ENCODE measurements around the gene SCN9A. TPM values are rescaled to one million over a fixed set of nuclear protein-coding genes. Genes with fewer than 3 reads are reported as not detected.
"Not testable (repeated sequence)": the region's sequence is repeated elsewhere in the genome, so short reads cannot be mapped to it uniquely, and the experiment has no call there.

The SCN9A gene
- total RNA-seq, 1 donor from 2014 or later = 0.28 TPM

DNA sequence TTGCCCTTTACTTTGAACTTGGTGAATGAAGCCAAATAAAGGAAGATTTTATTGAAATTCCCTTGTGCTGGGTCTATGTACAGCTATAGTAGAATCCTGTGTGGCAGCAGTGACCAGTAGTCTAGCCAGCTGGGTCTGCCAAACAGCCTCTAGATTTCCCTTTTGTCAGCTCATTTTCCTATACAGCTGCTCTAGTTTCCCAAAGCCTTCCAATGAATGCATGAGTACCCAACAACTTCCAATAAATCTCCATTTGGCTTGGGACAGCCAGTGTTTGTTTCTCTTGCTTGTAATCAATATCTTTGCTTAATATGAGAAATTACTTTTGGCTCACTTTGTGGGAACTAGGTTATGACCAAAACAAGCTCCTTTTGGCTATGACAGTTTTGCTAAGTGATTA, 43.6 kb downstream of the SCN9A start:
- no peak for ATAC-seq

DNA sequence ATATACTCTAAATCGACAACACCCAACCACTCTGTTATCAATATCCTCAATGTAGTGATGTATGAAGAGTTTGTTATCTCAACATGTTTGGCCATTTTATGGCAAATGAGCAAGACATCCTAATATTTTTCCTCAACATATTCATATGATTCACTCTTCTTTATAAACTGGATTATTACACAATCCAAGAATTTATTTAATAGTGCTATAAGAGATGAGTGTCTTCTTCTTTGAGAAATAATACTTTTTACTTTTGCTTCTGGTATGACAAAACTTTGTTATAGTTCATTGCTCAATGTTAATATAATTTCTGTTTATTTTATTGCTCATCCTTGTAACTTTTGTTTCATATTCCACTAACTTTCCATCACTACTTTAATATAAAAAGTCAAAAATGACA, 44.3 kb downstream of the SCN9A start:
- no peak for ATAC-seq

DNA sequence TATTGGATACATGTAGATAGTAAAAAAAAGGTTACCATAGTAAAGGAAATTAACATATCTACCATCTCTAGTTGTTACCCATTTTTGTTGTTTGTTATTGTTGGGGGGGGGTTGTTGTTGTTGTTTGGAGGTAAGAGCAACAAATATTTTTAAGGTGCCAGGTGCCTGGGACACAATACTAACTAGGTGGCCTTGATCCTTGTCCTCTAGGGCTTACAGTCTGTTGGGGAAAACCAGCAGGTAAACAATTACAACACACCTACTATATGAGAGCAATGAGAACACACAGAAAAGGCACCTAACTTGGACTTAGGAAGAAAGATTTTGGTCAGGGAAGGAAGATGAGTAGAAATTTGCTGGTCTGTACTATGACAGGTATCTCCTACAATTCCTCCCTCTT, 46.3 kb downstream of the SCN9A start:
- ATAC-seq = no peak

DNA sequence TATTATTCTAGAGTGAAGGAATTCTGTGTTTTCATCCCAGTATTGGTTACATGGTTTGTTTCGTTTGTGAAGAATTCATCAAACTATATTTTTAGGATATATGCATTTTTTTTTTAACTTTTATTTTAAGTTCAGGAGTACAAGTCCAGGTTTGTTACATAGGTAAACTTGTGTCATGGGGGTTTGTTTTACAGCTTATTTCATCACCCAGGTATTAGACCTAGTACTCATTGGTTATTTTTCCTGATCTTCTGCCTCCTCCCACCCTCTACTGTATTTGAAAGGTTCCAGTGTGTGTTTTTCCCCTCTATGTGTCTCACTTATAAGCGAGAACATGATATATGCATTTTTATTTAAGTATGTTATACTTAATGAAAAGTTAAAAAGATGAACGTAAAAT, 47.6 kb downstream of the SCN9A start:
- no peak for ATAC-seq

GRCh38 chr2:166321076-166321475, 54.7 kb downstream of the SCN9A start:
- no peak for ATAC-seq

DNA sequence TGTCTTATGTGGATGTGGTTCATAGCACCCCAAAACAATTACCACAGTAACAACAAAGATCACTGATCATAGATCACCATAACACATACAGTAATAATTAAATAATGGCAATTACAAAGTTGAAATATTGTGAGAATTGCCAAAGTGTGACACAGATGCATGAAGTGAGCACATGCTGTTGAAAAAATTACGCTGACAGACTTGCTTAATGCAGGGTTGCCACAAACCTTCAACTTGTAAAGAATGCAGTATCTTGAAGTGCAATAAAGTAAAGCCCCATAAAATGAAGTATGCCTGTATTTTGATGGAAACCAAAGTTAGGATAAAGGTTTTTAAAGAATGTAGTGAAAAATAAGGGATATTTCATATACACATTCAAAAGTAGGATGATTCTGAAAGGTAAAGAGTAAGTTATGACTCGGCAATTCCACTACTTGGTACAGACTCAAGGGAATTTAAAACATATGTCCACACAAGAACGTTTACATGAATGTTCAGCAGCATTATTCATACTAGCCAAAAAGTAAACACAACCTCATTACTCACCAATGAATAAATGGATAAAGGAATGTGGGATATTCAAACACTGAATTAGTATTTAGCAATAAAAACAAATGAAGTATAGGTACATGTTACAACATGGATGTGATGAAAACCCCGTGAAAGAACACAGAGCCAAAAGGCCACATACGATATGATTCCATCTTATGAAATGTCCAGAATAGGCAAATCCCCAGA, 61.6 kb downstream of the SCN9A start:
- ATAC-seq = peak; percentile 79

- not testable (repeated sequence) for ATAC-seq
These were observed 62.9 kb downstream of the SCN9A start for GRCh38 chr2:166312863-166313262.

- no peak for ATAC-seq
These were observed 68.4 kb downstream of the SCN9A start for GRCh38 chr2:166307326-166307725.

DNA sequence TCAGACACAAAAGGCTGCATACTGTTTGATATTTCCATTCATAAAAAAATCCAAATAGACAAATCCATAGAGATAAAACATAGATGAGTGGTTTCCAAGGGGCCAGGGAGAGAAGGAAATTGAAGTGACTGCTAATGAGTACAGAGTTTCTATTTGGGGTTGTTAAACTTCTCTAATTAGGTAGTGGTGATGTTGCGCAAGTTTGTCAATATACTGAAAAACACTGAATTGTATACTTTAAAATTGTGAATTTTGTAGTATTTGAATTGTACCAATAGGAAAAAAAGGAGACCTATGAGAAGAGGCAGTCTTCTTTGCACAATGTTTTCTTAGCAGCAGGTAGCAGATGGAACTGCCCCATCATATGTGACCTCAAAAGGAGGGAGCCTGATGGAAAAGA, 71.1 kb downstream of the SCN9A start:
- ATAC-seq = no peak

GRCh38 chr2:166302036-166302435, 73.7 kb downstream of the SCN9A start:
- no peak for ATAC-seq

DNA sequence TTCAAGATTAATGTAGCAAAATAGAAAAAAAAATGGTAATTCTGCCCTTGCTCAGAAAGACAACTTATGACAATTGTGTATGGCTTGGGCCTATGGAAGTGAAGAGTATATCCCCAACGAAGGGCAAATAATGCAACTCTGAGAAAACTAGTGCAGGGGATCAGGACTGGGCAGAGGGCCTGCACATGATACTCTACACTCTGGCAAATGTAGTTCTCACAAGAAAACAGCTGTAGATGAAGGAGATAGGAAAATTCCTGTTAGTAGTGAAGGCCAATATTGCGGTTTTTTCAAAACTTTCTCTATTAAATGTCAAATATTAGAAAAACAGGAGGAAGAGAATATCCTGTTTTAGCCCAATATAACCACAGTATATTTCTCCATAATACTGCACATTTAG, 77.8 kb downstream of the SCN9A start:
- ATAC-seq = no peak

DNA sequence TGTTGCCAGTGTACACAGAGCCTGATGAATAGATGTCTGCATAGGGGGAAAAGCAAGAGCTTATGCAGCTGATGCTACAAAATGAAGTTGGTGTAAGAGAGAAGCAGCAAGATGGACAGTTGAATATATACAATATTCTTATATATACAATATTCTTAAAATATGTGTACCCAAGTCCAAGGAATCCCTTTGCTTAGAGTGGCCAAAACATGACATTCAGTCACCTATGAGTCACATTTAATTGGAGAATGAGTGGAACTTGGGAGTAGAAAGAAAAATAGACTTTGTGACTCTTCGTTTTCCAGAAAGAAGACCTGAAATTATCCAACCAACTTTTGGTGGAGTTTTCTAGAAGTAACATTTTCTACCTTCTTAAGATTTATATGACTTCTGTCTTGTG, 81.8 kb downstream of the SCN9A start:
- ATAC-seq = no peak

DNA sequence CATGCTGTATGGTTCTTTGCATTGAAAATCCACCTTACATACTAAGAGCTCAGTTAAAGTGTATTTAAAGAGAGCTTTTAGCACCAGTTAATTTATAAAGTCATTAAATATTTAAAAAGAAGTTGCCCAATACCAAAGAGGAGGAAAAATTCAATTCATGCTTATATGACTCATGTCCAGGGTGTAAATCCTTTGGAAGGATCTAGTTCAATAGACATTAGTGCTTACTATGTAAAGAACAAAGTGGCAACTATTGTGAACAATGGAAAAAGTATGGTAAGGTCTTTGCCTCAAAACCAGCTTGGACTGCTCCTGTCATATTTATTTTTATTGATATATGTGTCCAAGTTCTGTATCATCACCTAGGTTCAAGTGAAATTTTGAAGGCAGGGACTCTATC, 90.5 kb downstream of the SCN9A start:
- ATAC-seq = peak; percentile 79

GRCh38 chr2:166284359-166284758, 91.4 kb downstream of the SCN9A start:
- ATAC-seq = no peak

GRCh38 chr2:166282154-166282553, 93.6 kb downstream of the SCN9A start:
- no peak for ATAC-seq

DNA sequence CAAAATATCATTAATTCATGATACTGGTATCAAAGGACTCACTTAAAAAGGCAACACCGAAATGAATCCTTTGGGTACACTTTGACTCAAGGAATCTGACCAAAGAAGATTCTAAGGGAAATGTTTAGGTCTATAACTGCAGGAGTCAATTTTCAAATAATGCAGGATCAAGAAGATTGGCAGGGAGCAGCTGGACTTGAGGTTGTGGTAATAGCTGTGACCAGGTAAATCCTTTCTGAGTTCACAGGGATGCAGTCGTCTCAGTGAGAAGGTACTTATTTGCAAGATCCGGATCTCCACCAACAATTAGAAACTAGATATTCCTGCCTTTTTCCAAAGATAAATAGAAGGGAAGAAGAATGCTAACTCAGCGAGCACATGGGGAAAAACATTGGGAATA, 96.9 kb downstream of the SCN9A start:
- ATAC-seq = no peak

DNA sequence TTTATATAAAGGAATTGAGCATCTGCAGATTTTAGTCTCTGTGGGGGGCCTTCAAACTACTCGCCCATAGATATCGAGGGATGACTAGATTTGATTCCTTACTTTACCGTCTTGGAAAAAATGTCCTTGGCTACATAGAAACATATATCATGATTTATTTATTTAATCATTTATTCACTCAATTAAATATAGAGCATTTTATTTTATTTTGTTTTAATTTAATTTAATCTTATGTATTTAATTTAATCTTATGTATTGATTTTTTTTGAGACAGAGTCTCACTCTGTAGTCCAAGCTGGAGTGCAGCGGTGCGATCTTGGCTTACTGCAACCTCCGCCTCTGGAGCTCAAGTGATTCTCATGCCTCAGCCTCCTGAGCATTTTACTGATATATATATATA, 105.4 kb downstream of the SCN9A start:
- ATAC-seq = no peak

DNA sequence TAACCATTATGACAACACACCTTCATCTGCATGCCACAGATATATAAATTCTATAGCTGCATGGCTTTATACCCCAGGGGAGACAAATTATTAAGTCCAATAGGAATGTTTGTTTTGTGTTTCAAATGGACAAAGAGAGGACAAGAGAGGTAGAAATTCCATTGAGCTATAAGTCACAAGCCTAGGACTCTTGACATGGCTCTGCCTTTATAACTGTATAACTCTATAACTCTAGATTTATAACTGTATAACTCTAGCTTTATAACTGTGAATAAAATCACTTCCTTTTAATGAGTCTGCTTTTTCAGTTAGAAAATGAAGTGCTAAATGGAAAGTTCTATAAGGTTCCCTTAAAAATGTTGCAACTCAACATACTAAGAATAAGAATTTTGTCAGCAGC, 106.4 kb downstream of the SCN9A start:
- ATAC-seq = no peak

DNA sequence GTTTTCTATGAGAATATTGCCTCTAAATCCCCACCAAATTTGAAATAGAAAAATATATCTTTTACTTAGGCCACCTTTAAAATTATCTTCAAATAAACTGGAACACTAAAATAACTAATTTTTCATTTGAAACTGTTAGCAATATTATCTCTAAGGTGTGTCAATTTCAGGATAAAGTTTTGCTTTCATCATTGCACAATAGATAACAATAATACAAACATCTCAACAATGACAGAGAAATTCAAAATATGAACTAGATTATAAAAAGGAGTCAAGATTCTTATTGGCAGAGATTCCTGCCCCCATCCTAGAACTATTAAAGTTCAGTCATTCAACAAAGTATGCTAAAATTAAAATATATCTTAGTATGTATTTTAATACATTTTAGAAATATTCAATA, 117.9 kb downstream of the SCN9A start:
- ATAC-seq = no peak

DNA sequence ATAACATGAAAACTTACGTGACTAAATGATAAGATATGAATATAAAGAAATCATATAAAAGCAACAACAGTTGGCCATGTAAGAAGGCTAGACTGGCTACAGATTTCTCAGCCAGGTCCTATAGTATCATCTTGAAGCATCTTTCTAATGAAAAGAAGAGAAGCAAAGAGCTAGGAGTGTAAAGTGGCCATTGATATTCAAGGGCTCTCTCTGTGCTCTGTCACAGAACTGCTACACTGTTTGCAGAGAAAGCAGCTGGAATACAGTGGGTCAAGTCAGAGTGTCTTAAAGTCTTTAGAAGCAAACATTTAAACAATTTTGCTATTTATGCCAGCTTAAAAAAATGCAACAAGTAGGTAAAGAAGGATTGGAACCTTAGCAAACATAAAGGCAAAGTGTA, 118.8 kb downstream of the SCN9A start:
- no peak for ATAC-seq

DNA sequence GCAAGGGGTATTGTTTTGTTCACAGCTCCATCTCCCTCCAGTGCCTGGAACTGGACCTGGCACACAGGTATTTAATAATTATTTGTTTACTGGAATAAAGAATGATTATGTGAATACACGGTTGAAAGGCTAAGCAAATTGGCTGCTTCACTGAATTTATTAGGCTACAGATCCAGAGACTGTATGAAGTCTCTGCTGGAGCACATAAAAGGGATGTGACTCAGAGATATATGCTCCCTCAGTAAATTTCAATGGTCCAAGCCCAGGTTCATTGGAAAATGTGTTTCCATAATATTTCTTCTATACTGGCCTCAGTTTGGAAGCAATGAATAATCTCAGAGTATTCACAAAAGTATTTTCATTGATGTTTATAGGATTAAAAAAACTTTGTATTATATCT, 126.4 kb downstream of the SCN9A start:
- no peak for ATAC-seq

- no peak for ATAC-seq
These were observed 128.8 kb downstream of the SCN9A start for GRCh38 chr2:166246901-166247300.

GRCh38 chr2:166242309-166242708, 133.4 kb downstream of the SCN9A start:
- no peak for ATAC-seq

DNA sequence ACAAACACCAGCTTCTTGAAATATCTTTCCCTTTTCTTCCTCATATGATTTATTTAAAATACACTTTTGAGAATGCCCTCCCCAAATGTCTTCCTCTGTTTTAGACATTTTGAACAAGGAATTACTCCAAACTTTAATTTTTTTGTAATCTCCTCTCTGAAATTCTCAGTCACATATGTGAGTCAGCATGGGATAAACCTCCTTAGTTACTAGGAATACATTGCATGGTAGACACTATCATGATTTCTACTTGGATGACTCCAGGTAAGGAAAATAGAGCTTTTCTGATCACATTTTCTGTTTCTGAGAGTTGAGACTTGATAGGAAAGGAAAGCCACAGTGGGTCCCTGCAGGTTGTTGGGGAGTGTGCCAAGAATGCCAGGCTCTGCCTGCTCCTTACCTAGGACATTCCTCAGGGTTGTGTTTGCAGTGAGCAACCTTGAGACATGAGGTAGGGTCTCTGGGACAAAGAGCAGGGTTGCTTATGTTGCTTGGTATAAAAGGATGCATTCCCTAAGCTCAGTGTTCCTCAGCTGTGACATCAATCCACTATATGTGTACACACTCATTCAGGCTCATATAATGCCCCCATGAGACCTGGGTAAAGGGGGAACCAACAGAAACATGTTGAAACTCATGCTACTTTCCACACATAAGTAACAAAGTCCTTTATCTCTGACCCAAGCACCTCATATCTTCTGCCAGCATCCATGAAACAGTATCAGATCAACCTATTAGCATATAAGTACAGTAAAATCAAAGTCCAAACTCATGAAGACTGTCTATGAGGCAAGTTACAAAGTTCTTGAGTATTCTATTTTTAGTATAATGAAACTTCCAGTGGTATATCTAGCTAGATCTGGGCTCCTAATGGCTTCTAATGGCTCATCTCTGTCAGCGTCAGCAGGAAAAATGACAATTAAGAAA, 135.1 kb downstream of the SCN9A start:
- ATAC-seq = no peak
